Effector memory CD4-positive, alpha-beta T cell (primary cell): Measurements from ENCODE around the gene EPN1.

Experiments used
- DNase-seq, 3 donors: peaks; one replicate each; pipeline ENCODE4 v3.0.0-alpha.2; 2020
- H3K27ac ChIP-seq: 2 replicates; pipeline ENCODE4 v1.7.0; 2013; ENCODE audit warnings: mild to moderate bottlenecking, low read length, moderate library complexity; ENCODE audit not compliant: insufficient read depth, poor library complexity, severe bottlenecking
- H3K27me3 ChIP-seq: replicated peaks from 2 replicates; pipeline ENCODE4 v1.7.0; 2013; ENCODE audit warnings: mild to moderate bottlenecking, low read length; ENCODE audit not compliant: insufficient read depth, control insufficient read depth, poor library complexity, severe bottlenecking
- H3K36me3 ChIP-seq: 2 replicates; pipeline ENCODE4 v1.7.0; 2013; ENCODE audit warnings: mild to moderate bottlenecking, low read length, moderate library complexity; ENCODE audit not compliant: control insufficient read depth, insufficient read depth
- H3K4me1 ChIP-seq: 2 replicates; pipeline ENCODE4 v1.7.0; 2013; ENCODE audit warnings: low read length, mild to moderate bottlenecking; ENCODE audit not compliant: control insufficient read depth, insufficient read depth, poor library complexity, severe bottlenecking
- H3K4me3 ChIP-seq: 2 replicates; pipeline ENCODE4 v1.7.0; 2013; ENCODE audit warnings: low read length, low read depth, mild to moderate bottlenecking; ENCODE audit not compliant: insufficient read depth, poor library complexity, severe bottlenecking
- H3K9me3 ChIP-seq: 2 replicates; pipeline ENCODE4 v1.7.0; 2013; ENCODE audit warnings: mild to moderate bottlenecking, low read length, moderate library complexity; ENCODE audit not compliant: control insufficient read depth

The EPN1 gene

DNA sequence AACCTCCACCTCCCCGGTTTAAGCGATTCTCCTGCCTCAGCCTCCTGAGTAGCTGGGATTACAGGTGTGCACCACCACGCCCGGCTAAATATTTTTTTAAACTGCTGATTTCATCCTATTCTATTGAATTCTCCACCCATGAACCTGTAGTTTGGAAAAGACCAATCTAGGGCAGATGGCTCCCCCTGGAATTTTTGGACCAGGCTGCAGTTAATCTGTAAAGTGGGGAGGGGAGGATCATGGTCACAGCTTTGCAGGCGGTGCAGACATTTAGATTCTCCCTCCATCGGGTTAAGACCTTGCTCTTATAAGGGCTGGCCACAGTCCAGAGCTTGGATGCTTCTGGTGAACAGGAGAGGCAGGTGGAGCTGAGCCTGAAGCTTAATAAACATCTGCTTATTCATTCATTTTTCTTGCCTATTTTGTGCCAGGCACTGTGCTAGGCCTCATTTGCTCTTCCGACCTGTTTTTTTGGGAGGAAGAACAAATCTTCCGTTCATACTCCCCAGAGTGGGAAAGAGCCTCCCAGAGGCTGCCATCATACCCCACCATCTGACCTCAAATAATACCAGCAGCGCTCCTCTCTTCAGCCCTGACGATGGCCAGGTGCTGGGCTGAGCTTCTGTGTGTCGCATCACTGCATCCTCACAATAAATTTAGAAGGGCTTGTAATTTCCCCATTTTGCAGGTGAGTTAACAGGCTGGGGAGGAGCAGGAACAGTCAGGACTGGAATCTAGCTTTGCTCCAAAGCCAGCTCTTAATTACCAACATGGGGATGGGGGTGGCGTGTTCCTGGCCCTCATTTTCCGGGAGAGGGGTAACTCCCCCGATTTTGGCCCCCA, 27.9 kb upstream of the EPN1 start:
- no peaks in the 10 kb centered on the region for H3K9me3 ChIP-seq
- no peaks in the 10 kb centered on the region for H3K27me3 ChIP-seq
- DNase-seq: no peak
- H3K36me3 ChIP-seq: peaks cover 9% of the 10 kb centered on the region
- H3K4me1 ChIP-seq: peaks cover 33% of the 10 kb centered on the region
- H3K4me3 ChIP-seq: peak overlapping the region; percentile 59
- peak overlapping the region; percentile 57 for H3K27ac ChIP-seq

DNA sequence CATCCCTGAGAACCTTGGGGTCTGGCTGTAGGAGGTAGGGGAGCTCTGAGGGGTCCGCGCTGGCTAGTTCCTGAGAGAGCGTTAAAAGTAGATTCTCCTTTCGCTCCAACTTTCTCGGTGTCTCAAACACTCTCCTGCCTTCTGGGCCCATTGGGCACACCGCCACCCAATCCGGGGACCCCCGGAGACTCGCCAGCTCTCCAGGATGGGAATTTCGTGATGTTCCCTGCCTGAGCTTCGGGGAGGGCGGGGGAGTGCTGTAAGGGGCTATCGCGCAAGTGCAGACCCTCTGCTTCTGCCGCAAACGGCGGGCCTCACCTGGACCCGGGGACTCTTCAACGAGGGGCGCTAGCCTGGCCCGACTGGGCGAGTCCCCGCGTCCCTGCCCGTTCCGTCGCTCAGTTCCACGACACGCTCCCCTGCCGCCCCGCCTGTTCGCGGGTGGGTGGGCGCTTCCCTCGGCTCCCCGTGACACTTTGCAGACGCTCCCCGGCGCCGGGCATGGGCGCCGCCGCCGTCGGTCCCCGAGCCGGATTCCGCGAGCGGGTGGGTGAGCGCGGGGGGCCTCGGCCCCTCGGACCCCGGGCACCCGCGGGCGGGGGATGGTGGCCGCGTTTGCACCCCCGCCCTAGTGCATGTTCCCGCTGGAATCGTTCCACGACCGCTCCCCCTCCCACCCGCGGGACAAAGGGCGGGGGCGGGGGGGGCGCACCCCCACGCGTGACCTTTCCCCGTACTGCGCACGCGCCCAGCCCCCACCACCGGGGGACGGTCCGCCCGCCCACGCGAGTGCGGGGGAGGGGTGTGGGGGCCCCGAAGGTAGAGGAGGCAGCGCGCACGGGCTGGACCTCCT, 27.1 kb upstream of the EPN1 start, which contains the start of gene CCDC106:
CCDC106 (plus strand) TSS at position 481 of the 853 bp plus-strand sequence. CDS start 835 bp downstream, outside the sequence.
- H3K9me3 ChIP-seq: no peaks in the 10 kb centered on the region
- no peak for DNase-seq
- H3K4me3 ChIP-seq: peak within 1 kb of the TSS; percentile 59
- peaks cover 9% of the 10 kb centered on the region for H3K36me3 ChIP-seq
- H3K27ac ChIP-seq: peak within 1 kb of the TSS; percentile 57
- no peaks in the 10 kb centered on the region for H3K27me3 ChIP-seq
- H3K4me1 ChIP-seq: peaks cover 26% of the 10 kb centered on the region

DNA sequence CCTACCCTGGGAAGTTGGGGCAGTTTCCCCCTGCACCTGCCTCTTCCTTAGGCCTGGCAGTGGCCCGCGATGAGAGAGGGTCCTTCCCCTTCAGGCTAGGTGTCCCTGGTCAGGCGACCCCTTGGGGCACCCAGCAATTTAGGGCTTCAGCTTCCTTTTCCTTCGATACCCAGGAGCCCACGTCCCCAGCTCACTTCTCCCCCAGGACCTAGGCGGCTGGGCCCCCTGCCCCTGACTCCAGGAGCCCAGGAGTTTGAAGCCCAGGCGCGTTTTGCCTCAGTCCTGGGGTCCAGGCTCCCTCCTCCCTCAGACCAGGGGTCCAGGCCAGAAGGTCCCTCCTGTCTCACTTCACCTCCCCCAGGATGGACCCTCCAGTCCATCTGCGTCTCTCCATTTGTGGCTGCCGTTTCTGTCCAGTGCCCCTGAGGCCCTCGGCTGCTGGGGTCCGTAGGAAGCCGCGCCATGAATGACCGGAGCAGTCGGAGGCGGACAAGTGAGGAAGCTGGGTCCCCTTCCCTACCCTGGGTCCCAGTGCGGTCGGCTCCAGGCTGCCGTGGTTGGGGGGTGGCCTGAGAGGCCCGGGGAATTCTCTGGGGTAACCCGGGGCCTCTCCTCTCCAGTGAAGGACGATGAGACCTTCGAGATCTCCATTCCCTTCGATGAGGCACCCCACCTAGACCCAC, 26.3 kb upstream of the EPN1 start:
- Histone ChIP-seq H3K27me3 (no peaks in the 10 kb centered on the region), H3K9me3 (no peaks in the 10 kb centered on the region), H3K27ac (peak overlapping the region; percentile 57), H3K4me3 (peak overlapping the region; percentile 59), H3K36me3 (peaks cover 9% of the 10 kb centered on the region), H3K4me1 (peaks cover 23% of the 10 kb centered on the region)
- DNase-seq: no peak

DNA sequence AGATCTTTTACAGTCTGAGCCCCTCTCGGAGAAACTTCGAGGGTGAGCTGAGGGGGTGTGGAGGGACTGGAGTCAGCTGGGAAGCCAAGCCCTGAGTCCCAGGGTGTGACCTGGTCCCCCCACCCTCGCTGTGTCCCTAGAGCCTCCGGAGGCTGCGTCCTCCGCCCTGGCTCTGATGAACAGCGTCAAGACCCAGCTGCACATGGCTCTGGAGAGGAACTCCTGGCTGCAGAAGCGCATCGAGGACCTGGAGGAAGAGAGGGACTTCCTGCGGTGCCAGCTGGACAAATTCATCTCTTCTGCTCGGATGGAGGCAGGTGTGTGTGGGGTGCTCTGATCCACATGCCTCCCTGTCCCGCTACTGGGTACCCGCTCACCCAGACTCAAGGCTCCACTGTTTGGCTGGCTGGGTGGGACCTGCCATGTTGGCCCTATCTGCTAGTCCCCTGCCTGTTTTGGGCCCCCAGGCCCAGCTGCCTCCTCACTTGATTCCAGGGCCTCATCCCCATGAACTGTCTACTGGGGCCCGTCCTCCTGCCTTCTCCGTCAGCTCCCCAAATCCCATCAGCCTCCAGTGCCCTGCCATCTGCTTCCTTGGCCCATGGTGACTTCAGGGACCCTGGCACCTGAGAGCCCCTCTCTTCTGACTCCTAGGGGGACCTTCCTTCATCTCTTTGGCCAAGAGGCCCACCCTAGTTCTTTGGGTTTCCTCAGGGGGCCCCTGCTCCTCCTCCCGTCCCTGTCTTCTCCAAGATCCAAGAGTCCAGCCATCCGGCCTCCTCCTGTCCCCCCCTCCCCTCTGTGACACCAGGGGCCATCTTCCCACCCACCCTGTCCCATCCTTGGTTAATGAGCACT, 25.5 kb upstream of the EPN1 start:
- H3K4me3 ChIP-seq: no peak overlapping the region
- H3K4me1 ChIP-seq: peaks cover 15% of the 10 kb centered on the region
- H3K9me3 ChIP-seq: no peaks in the 10 kb centered on the region
- H3K36me3 ChIP-seq: peaks cover 9% of the 10 kb centered on the region
- no peaks in the 10 kb centered on the region for H3K27me3 ChIP-seq
- DNase-seq: no peak
- H3K27ac ChIP-seq: no peak overlapping the region

DNA sequence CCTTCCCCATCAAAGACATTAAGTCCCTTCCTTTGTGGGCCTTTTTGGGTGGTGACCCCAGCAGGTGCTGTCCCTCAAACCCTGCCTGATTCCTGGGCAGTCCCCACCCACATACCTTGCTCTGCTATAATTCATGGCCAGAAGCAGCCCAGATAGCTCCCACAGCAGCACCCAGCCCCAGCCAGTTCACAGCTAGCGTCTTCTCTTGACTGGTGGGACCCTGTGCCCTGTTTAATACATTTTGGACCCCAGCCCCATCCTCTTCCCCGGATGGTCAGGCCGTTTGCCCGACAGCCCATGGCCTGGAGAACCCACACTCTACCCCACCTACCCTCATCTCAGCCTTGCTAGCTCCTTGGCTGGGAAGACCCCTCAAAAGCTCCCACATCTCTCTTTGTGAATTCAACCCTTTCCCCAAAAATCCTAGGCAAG, 24.9 kb upstream of the EPN1 start:
- no peaks in the 10 kb centered on the region for H3K27me3 ChIP-seq
- DNase-seq: no peak
- H3K9me3 ChIP-seq: no peaks in the 10 kb centered on the region
- no peak overlapping the region for H3K4me3 ChIP-seq
- no peak overlapping the region for H3K27ac ChIP-seq
- peaks cover 11% of the 10 kb centered on the region for H3K4me1 ChIP-seq
- H3K36me3 ChIP-seq: peaks cover 4% of the 10 kb centered on the region

DNA sequence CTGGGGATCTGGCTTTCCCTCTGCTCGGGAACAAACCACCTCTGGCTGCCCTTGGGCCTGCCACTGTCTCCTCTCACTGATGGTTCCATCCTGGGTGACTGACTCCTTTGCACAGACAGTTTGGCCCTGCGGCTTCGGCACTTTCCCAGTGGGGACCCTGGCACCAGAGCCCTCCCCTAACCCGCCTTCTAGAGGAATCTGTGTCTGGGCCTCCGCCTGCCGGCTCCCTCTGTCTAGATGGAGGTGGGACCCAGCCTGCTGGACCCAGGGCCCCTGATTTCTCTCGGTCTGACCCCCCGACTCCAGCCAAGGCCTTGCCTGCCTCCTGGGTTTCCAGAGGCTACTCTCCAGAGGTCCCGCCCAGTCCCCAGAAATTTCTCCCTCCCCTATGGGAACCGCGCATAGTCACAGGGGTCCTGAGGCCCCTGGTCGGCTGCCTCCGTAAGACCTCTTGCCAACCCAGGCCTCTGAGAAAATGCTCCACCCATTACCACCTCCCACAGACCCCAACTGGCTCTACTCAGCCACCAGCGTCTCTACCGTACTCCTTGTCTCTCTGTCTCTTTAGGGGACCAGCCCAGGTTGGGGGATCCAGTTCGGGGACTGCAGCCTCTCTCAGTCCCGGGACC, 24.3 kb upstream of the EPN1 start:
- Histone ChIP-seq H3K27me3 (no peaks in the 10 kb centered on the region), H3K9me3 (no peaks in the 10 kb centered on the region), H3K27ac (no peak overlapping the region), H3K4me3 (no peak overlapping the region), H3K4me1 (peaks cover 13% of the 10 kb centered on the region), H3K36me3 (no peaks in the 10 kb centered on the region)
- DNase-seq: no peak

DNA sequence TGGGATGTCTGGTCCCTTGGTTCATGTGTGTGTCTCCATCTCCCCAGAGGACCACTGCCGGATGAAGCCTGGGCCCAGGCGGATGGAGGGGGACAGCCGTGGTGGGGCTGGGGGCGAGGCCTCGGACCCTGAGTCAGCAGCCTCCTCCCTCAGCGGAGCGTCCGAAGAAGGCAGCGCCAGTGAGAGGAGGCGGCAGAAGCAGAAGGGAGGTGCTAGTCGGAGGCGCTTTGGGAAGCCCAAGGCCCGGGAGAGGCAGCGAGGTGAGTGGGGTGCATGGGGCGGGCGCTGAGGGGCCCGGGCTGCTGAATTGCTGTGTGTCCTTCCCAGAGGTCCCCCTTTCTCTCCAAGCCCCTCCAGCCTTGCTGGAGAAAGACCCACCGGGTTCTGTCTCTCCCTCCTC, 23.8 kb upstream of the EPN1 start:
- Histone ChIP-seq H3K36me3 (no peaks in the 10 kb centered on the region), H3K4me3 (no peak overlapping the region), H3K4me1 (peaks cover 18% of the 10 kb centered on the region), H3K27me3 (no peaks in the 10 kb centered on the region), H3K9me3 (no peaks in the 10 kb centered on the region), H3K27ac (no peak overlapping the region)
- DNase-seq: no peak

DNA sequence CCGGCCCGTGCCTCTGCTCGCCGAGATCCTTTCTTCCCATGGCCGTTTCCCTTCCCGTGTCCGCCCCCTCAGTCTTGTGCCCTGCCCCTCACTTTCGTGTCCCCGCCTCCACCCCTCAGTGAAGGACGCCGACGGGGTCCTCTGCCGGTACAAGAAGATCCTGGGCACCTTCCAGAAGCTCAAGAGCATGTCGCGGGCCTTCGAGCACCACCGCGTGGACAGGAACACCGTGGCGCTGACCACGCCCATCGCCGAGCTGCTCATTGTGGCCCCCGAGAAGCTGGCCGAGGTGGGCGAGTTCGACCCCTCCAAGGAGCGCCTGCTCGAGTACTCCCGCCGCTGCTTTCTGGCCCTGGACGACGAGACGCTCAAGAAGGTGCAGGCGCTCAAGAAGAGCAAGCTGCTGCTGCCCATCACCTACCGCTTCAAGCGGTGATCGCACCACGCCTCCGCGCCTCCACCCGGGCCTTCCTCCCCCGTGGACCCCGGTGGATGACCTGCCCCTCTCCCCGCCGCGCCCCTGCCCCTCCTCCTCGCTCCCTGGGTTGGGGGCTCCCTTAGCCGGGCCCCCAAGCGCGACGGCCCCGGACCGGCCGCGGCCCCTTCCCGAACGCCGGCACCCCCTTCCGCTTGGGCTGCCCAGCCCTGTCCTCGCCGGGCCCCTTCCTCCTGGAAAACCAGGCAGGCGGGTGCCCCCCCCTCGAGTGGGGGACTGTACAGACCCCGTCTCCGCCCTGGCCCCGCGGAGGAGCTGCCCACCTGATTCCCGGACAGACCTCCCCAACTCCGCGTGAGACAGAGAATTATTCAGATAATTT, 22.5 kb upstream of the EPN1 start:
- no peaks in the 10 kb centered on the region for H3K36me3 ChIP-seq
- no peak for DNase-seq
- H3K27ac ChIP-seq: no peak overlapping the region
- H3K27me3 ChIP-seq: no peaks in the 10 kb centered on the region
- H3K4me3 ChIP-seq: no peak overlapping the region
- H3K9me3 ChIP-seq: no peaks in the 10 kb centered on the region
- H3K4me1 ChIP-seq: peaks cover 30% of the 10 kb centered on the region
